Activated B cell treated with CpG ODN at 0.5 μM for 24 hours (primary cell): ENCODE measurements around the gene TMEM121B. TPM values are rescaled to one million over a fixed set of nuclear protein-coding genes. Genes with fewer than 3 reads are reported as not detected.

ENCODE experiments used
- ATAC-seq: fragments of 200-7000 bp; cut with Tn5 transposase; one replicate; pipeline ENCODE4 v1.10.0; 2021; ENCODE audit warnings: low read depth, mild to moderate bottlenecking, moderate library complexity
- CTCF ChIA-PET: fragments of 350-600 bp; sonication (Branson Sonifier 250); formaldehyde crosslinking; loops from one replicate; lab custom pipeline; 2021; ENCODE audit warnings: antibody characterized with exemption; lab: Charles Lee
- POLR2A ChIA-PET: fragments of 350-600 bp; sonication (Branson Sonifier 250); formaldehyde crosslinking; loops from one replicate; lab custom pipeline; 2021; ENCODE audit warnings: antibody characterized with exemption; lab: Charles Lee
- DNase-seq: peaks from one replicate; pipeline ENCODE4 v3.0.0; 2022
- H3K27ac Mint-ChIP-seq: one replicate; pipeline ENCODE4 v1.8.0; 2020; ENCODE audit warnings: mixed read lengths
- H3K27me3 Mint-ChIP-seq: one replicate; pipeline ENCODE4 v1.8.0; 2021; ENCODE audit warnings: mixed read lengths
- H3K36me3 Mint-ChIP-seq: one replicate; pipeline ENCODE4 v1.8.0; 2021; ENCODE audit warnings: low read depth, mixed read lengths
- H3K4me1 Mint-ChIP-seq: one replicate; pipeline ENCODE4 v1.8.0; 2021; ENCODE audit warnings: mixed read lengths
- H3K4me3 Mint-ChIP-seq: one replicate; pipeline ENCODE4 v1.8.0; 2020; ENCODE audit warnings: mild to moderate bottlenecking, mixed read lengths
- H3K9me3 Mint-ChIP-seq: one replicate; pipeline ENCODE4 v1.8.0; 2020; ENCODE audit warnings: mixed read lengths
- CTCF ChIP-seq: fragments of 200-600 bp; IDR thresholded peaks from one replicate; pipeline ENCODE4 v1.8.0; 2022; ENCODE audit warnings: antibody characterized with exemption, mild to moderate bottlenecking
- intact Hi-C: fragments of 100-400 bp; cut with micrococcal nuclease; formaldehyde crosslinking; loops from one replicate; pipeline ENCODE4 v1.15.1; 2024
- total RNA-seq: library from RNA; stranded (reverse); gene quantifications from 2 replicates; pipeline ENCODE4 v1.2.3, GENCODE V29; 2022

Gene TMEM121B
- total RNA-seq, 1 donor from 2014 or later, result 0.16 TPM

- intact Hi-C loops, result no loop called here
- POLR2A ChIA-PET, result no interaction called here
- no peak overlapping the region for H3K4me3 Mint-ChIP-seq
Measured at GRCh38 chr22:17109113-17109865, 11.9 kb downstream of the TMEM121B start.

GRCh38 chr22:17108256-17109112 lies 12.7 kb downstream of the TMEM121B start:
- Mint-ChIP-seq H3K4me3 (no peak overlapping the region), H3K36me3 (peaks cover 53% of the 10 kb centered on the region), H3K27me3 (no peaks in the 10 kb centered on the region), H3K9me3 (no peaks in the 10 kb centered on the region), H3K4me1 (peaks cover 9% of the 10 kb centered on the region), H3K27ac (no peak overlapping the region)
- intact Hi-C loops, result no loop called here
- DNase-seq, result no peak
- ChIA-PET CTCF (interaction anchor here (1.1 kb wide), 1 partner anchor 393 kb away, joined by 3 read pairs; no protein-coding TSS in a partner anchor), POLR2A (no interaction called here)
- no peak for ATAC-seq
- TF ChIP-seq CTCF, result no peak

More at GRCh38 chr22:17109113-17109865, 11.9 kb downstream of the TMEM121B start:
- Mint-ChIP-seq H3K36me3 (peaks cover 49% of the 10 kb centered on the region), H3K9me3 (no peaks in the 10 kb centered on the region), H3K27ac (no peak overlapping the region), H3K27me3 (no peaks in the 10 kb centered on the region), H3K4me1 (peaks cover 9% of the 10 kb centered on the region)
- ATAC-seq, result no peak
- TF ChIP-seq CTCF, result no peak
- CTCF ChIA-PET, result no interaction called here
- DNase-seq, result no peak

GRCh38 chr22:17107547-17107810 lies 13.7 kb downstream of the TMEM121B start:
- H3K4me1 Mint-ChIP-seq, result peaks cover 9% of the 10 kb centered on the region
- DNase-seq (no peak), ATAC-seq (no peak)
- CTCF ChIA-PET, result interaction anchor here (1.1 kb wide), 1 partner anchor 394 kb away, joined by 3 read pairs; no protein-coding TSS in a partner anchor
- intact Hi-C loops, result no loop called here
- H3K27ac Mint-ChIP-seq, result no peak overlapping the region
- H3K27me3 Mint-ChIP-seq, result no peaks in the 10 kb centered on the region
- peaks cover 60% of the 10 kb centered on the region for H3K36me3 Mint-ChIP-seq
- TF ChIP-seq CTCF, result no peak
- H3K9me3 Mint-ChIP-seq, result no peaks in the 10 kb centered on the region
- POLR2A ChIA-PET, result no interaction called here
- no peak overlapping the region for H3K4me3 Mint-ChIP-seq

GRCh38 chr22:17106785-17107546 lies 14.2 kb downstream of the TMEM121B start:
- H3K36me3 Mint-ChIP-seq, result peaks cover 66% of the 10 kb centered on the region
- H3K9me3 Mint-ChIP-seq, result no peaks in the 10 kb centered on the region
- no peak for TF ChIP-seq CTCF
- peaks cover 9% of the 10 kb centered on the region for H3K4me1 Mint-ChIP-seq
- peak overlapping the region; percentile 24 for H3K4me3 Mint-ChIP-seq
- ChIA-PET CTCF (no interaction called here), POLR2A (interaction anchor here (1.0 kb wide), 1 partner anchor 407 kb away, joined by 3 read pairs; no protein-coding TSS in a partner anchor)
- no peaks in the 10 kb centered on the region for H3K27me3 Mint-ChIP-seq
- H3K27ac Mint-ChIP-seq, result peak overlapping the region; percentile 46
- ATAC-seq (no peak), DNase-seq (no peak)
- intact Hi-C loops, result no loop called here
